Osteoblast (primary cell): ENCODE measurements around the gene CYSRT1. TPM values are rescaled to one million over a fixed set of nuclear protein-coding genes. Genes with fewer than 3 reads are reported as not detected.

Source experiments
- DNase-seq: peaks from one replicate; pipeline ENCODE4 v3.0.0; 2011; ENCODE audit warnings: low spot score, mixed read lengths; ENCODE audit not compliant: insufficient read length; ENCODE audit errors: missing footprints
- H2AFZ ChIP-seq: 2 replicates; pipeline ENCODE4 v1.6.0; 2011; ENCODE audit warnings: mild to moderate bottlenecking, low read length
- H3K27ac ChIP-seq: 2 replicates; pipeline ENCODE4 v1.5.1; 2011; ENCODE audit warnings: mild to moderate bottlenecking, low read depth, low read length, moderate library complexity
- H3K27me3 ChIP-seq: 2 replicates; pipeline ENCODE4 v1.6.0; 2012; ENCODE audit warnings: mild to moderate bottlenecking, control low read depth, inconsistent platforms, low read length, moderate library complexity; ENCODE audit not compliant: insufficient read depth
- H3K36me3 ChIP-seq: 2 replicates; pipeline ENCODE4 v1.5.1; 2011; ENCODE audit warnings: mild to moderate bottlenecking, low read length, control low read depth, moderate library complexity; ENCODE audit not compliant: insufficient read depth
- H3K4me1 ChIP-seq: 2 replicates; pipeline ENCODE4 v1.5.1; 2011; ENCODE audit warnings: mild to moderate bottlenecking, low read length, control low read depth, moderate library complexity; ENCODE audit not compliant: insufficient read depth
- H3K4me2 ChIP-seq: 2 replicates; pipeline ENCODE4 v1.6.0; 2011; ENCODE audit warnings: mild to moderate bottlenecking, low read length; ENCODE audit not compliant: insufficient read depth
- H3K4me3 ChIP-seq: fragments of 200-600 bp; sonication (generic); 3 replicates; pipeline ENCODE4 v1.5.1; 2012; ENCODE audit warnings: mild to moderate bottlenecking, low read length, inconsistent platforms; ENCODE audit not compliant: insufficient read depth
- H3K79me2 ChIP-seq: 2 replicates; pipeline ENCODE4 v1.6.0; 2012; ENCODE audit warnings: mild to moderate bottlenecking, low read length, control low read depth, inconsistent platforms; ENCODE audit not compliant: insufficient read depth
- H3K9me3 ChIP-seq: 2 replicates; pipeline ENCODE4 v1.5.1; 2011; ENCODE audit warnings: low read depth, low read length, control low read depth
- H4K20me1 ChIP-seq: 2 replicates; pipeline ENCODE4 v1.6.0; 2012; ENCODE audit warnings: mild to moderate bottlenecking, low read length, control low read depth; ENCODE audit not compliant: insufficient read depth
- total RNA-seq: library from RNA; depleted of rRNA; stranded (reverse); fragments of >200 nt; gene quantifications from 2 replicates; pipeline ENCODE4 v1.2.3, GENCODE V29; 2012
- TF ChIP-seq, protein P1 (sequence below): IDR thresholded peaks from 2 replicates; pipeline ENCODE4 v1.5.1; 2011; ENCODE audit warnings: mild to moderate bottlenecking, low read depth, low read length, moderate library complexity; ENCODE audit errors: extremely low read depth

Gene CYSRT1
- total RNA-seq, 1 donor: 1.1 TPM

GRCh38 chr9:137228968-137229896, 4.3 kb downstream of the CYSRT1 start:
- no peaks in the 10 kb centered on the region for H4K20me1 ChIP-seq
- H3K9me3 ChIP-seq: no peaks in the 10 kb centered on the region
- no peak for DNase-seq
- H3K36me3 ChIP-seq: no peaks in the 10 kb centered on the region
- H3K79me2 ChIP-seq: no peaks in the 10 kb centered on the region
- peaks cover under 1% of the 10 kb centered on the region for H3K4me1 ChIP-seq
- H3K4me2 ChIP-seq: no peak overlapping the region
- TF ChIP-seq, protein P1, sequence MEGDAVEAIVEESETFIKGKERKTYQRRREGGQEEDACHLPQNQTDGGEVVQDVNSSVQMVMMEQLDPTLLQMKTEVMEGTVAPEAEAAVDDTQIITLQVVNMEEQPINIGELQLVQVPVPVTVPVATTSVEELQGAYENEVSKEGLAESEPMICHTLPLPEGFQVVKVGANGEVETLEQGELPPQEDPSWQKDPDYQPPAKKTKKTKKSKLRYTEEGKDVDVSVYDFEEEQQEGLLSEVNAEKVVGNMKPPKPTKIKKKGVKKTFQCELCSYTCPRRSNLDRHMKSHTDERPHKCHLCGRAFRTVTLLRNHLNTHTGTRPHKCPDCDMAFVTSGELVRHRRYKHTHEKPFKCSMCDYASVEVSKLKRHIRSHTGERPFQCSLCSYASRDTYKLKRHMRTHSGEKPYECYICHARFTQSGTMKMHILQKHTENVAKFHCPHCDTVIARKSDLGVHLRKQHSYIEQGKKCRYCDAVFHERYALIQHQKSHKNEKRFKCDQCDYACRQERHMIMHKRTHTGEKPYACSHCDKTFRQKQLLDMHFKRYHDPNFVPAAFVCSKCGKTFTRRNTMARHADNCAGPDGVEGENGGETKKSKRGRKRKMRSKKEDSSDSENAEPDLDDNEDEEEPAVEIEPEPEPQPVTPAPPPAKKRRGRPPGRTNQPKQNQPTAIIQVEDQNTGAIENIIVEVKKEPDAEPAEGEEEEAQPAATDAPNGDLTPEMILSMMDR: no peak
- no peaks in the 10 kb centered on the region for H3K27me3 ChIP-seq
- H3K27ac ChIP-seq: no peak overlapping the region
- no peak overlapping the region for H2AFZ ChIP-seq
- H3K4me3 ChIP-seq: no peak overlapping the region

- no peaks in the 10 kb centered on the region for H3K27me3 ChIP-seq
Measured at GRCh38 chr9:137229903-137230704, 5.1 kb downstream of the CYSRT1 start.

DNA sequence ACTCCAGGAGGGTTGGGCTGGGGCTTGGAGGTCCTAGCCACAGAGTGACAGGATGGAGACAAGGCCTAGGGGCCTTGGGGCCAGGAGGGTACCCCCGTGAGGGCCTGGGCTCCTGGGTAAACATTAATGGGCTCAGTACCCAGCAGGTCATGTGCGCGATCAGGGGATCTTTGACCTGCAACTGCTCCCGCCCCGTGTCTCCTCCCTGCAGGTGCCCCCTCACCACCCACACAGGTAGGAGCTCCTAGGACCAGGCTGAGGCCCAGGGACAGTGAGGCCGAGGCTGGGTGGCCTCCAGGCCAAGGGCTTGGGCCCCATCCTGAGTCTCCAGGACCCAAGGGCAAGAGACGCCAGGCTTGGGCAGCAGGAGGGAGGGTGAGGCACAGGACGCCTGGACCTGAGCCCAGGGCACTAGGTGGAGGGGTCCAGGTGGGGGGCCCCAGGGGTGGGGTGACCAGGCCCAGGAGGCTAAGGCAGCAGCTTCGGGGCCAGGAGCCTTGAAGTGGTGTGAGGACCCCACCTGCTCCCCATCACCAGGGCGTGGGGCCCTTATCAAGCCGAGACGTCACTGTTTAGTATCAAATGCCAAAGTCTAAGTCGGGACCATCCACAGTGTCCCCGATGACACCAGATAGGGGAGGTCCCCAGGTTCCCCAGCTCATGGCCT, 5.9 kb downstream of the CYSRT1 start, which contains the start of gene SLC34A3:
TSS of gene SLC34A3 (plus strand) at position 197 of the 667 bp plus-strand sequence. CDS start 802 bp downstream, outside the sequence.
- Histone ChIP-seq H4K20me1 (peaks cover under 1% of the 10 kb centered on the region), H3K4me2 (no peak within 1 kb of the TSS), H3K79me2 (no peaks in the 10 kb centered on the region), H3K27ac (no peak within 1 kb of the TSS), H2AFZ (no peak within 1 kb of the TSS), H3K4me3 (no peak within 1 kb of the TSS), H3K9me3 (no peaks in the 10 kb centered on the region), H3K36me3 (no peaks in the 10 kb centered on the region), H3K27me3 (no peaks in the 10 kb centered on the region), H3K4me1 (no peaks in the 10 kb centered on the region)
- DNase-seq: no peak
- TF ChIP-seq, protein P1: no peak

More at GRCh38 chr9:137229903-137230704, 5.1 kb downstream of the CYSRT1 start:
- TF ChIP-seq, protein P1: no peak
- no peak overlapping the region for H3K27ac ChIP-seq
- DNase-seq: no peak
- no peaks in the 10 kb centered on the region for H3K4me1 ChIP-seq
- H3K4me2 ChIP-seq: no peak overlapping the region
- H3K4me3 ChIP-seq: no peak overlapping the region
- H3K36me3 ChIP-seq: no peaks in the 10 kb centered on the region
- H3K79me2 ChIP-seq: no peaks in the 10 kb centered on the region
- no peak overlapping the region for H2AFZ ChIP-seq
- no peaks in the 10 kb centered on the region for H4K20me1 ChIP-seq
- no peaks in the 10 kb centered on the region for H3K9me3 ChIP-seq
